ENCODE measurements around the gene PIK3R2.

DNA sequence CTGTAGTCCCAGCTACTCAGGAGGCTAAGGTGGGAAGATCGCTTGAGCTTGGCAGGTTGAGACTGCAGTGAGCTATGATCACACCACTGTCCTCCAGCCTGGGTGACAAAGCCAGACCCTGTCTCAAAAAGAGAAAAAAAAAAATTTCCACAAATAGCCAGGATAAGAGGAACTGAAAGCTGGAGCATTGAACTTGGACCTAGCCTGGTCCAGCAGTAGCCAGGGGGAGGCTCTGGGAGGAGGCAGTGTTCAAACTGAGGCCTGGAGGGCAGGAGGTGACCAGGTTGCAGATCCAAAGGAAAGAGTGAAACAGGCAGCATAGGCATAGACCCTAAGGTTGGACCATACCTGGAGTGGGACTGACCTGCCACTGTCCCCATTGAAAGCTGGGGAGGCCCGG is 26.9 kb upstream of the PIK3R2 start:
- TF ChIP-seq, protein P1, sequence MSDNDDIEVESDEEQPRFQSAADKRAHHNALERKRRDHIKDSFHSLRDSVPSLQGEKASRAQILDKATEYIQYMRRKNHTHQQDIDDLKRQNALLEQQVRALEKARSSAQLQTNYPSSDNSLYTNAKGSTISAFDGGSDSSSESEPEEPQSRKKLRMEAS (IDR thresholded peaks at IDR 0.05): no peak
- no peak for TF ChIP-seq ZBTB7A (IDR thresholded peaks at IDR 0.05; ENCODE audit: low read depth)
